ENCODE results near the gene CYB5D1.

Gene CYB5D1

GRCh38 chr17:7840875-7841274, 16.9 kb upstream of the CYB5D1 start:
- no peak for DNase-seq
- peak overlapping the region; percentile 60; the same call in 1 of the 2 replicates for H3K9ac ChIP-seq (ENCODE audit: low read depth, low read length)
- H2AFZ ChIP-seq (ENCODE audit: low read depth, low read length) = no peak overlapping the region
- no peak for TF ChIP-seq EZH2 (IDR thresholded peaks at IDR 0.05; ENCODE audit: borderline replicate concordance, low read depth, low read length, severe bottlenecking)
- TF ChIP-seq CTCF (IDR thresholded peaks at IDR 0.05; ENCODE audit: borderline replicate concordance, extremely low read depth, low read length, poor library complexity, severe bottlenecking) = no peak
- H3K4me3 ChIP-seq (ENCODE audit: low read depth in 1 of 2, low read length in 2 of 2) = peak overlapping the region in 1 of 2 experiments; percentile 91; a peak in 2 of 4 replicates
- no peaks in the 10 kb centered on the region for H3K9me3 ChIP-seq (ENCODE audit: insufficient read depth, low read length, severe bottlenecking)
- H3K4me1 ChIP-seq (ENCODE audit: insufficient read depth, low read length) = peaks cover 82% of the 10 kb centered on the region
- no peak for ATAC-seq (ENCODE audit: insufficient read depth, low read depth)
- peak overlapping the region; percentile 95 for H3K4me2 ChIP-seq (ENCODE audit: insufficient read depth, low read length)
- peaks cover 5% of the 10 kb centered on the region; the same call in 1 of the 2 replicates for H3K36me3 ChIP-seq (ENCODE audit: insufficient read depth, low read length)
- no peaks in the 10 kb centered on the region; the same call in 1 of the 2 replicates for H3K79me2 ChIP-seq (ENCODE audit: insufficient read depth, low read length)
- peaks cover 33% of the 10 kb centered on the region for H4K20me1 ChIP-seq (ENCODE audit: insufficient read depth, low read length)
- no peak overlapping the region for H3K27ac ChIP-seq (ENCODE audit: low read length)
- peaks cover 49% of the 10 kb centered on the region for H3K27me3 ChIP-seq (ENCODE audit: insufficient read depth, low read length, poor library complexity)

GRCh38 chr17:7841396-7841914, 16.3 kb upstream of the CYB5D1 start:
- peak; percentile 63 for DNase-seq
- H3K4me1 ChIP-seq (ENCODE audit: insufficient read depth, low read length) = peaks cover 77% of the 10 kb centered on the region
- no peak for TF ChIP-seq CTCF (IDR thresholded peaks at IDR 0.05; ENCODE audit: borderline replicate concordance, extremely low read depth, low read length, poor library complexity, severe bottlenecking)
- TF ChIP-seq EZH2 (IDR thresholded peaks at IDR 0.05; ENCODE audit: borderline replicate concordance, low read depth, low read length, severe bottlenecking) = no peak
- H3K9ac ChIP-seq (ENCODE audit: low read depth, low read length) = peak overlapping the region; percentile 60
- peaks cover 7% of the 10 kb centered on the region; the same call in 1 of the 2 replicates for H3K36me3 ChIP-seq (ENCODE audit: insufficient read depth, low read length)
- no peaks in the 10 kb centered on the region; the same call in 1 of the 2 replicates for H3K79me2 ChIP-seq (ENCODE audit: insufficient read depth, low read length)
- ATAC-seq (ENCODE audit: insufficient read depth, low read depth) = peak; percentile 12
- H2AFZ ChIP-seq (ENCODE audit: low read depth, low read length) = peak overlapping the region; percentile 76
- H3K4me3 ChIP-seq (ENCODE audit: low read depth in 1 of 2, low read length in 2 of 2) = peak overlapping the region; percentile 81 to 91; a peak in 3 of 4 replicates
- H3K9me3 ChIP-seq (ENCODE audit: insufficient read depth, low read length, severe bottlenecking) = no peaks in the 10 kb centered on the region
- H4K20me1 ChIP-seq (ENCODE audit: insufficient read depth, low read length) = peaks cover 31% of the 10 kb centered on the region
- H3K27me3 ChIP-seq (ENCODE audit: insufficient read depth, low read length, poor library complexity) = peaks cover 45% of the 10 kb centered on the region
- H3K27ac ChIP-seq (ENCODE audit: low read length) = peak overlapping the region; percentile 73; the same call in 1 of the 2 replicates
- peak overlapping the region; percentile 95 for H3K4me2 ChIP-seq (ENCODE audit: insufficient read depth, low read length)

GRCh38 chr17:7841915-7842379, 15.9 kb upstream of the CYB5D1 start:
- peaks cover 72% of the 10 kb centered on the region for H3K4me1 ChIP-seq (ENCODE audit: insufficient read depth, low read length)
- DNase-seq = peak; percentile 88

More at GRCh38 chr17:7841915-7842379, 15.9 kb upstream of the CYB5D1 start:
- peak; percentile 57 for TF ChIP-seq EZH2 (IDR thresholded peaks at IDR 0.05; ENCODE audit: borderline replicate concordance, low read depth, low read length, severe bottlenecking)
- no peak for TF ChIP-seq CTCF (IDR thresholded peaks at IDR 0.05; ENCODE audit: borderline replicate concordance, extremely low read depth, low read length, poor library complexity, severe bottlenecking)
- Histone ChIP-seq H3K36me3 (ENCODE audit: insufficient read depth, low read length) (peaks cover 12% of the 10 kb centered on the region; the same call in 1 of the 2 replicates), H3K9ac (ENCODE audit: low read depth, low read length) (peak overlapping the region; percentile 60), H3K79me2 (ENCODE audit: insufficient read depth, low read length) (no peaks in the 10 kb centered on the region; the same call in 1 of the 2 replicates), H3K4me2 (ENCODE audit: insufficient read depth, low read length) (peak overlapping the region; percentile 95), H3K27me3 (ENCODE audit: insufficient read depth, low read length, poor library complexity) (peaks cover 40% of the 10 kb centered on the region), H3K9me3 (ENCODE audit: insufficient read depth, low read length, severe bottlenecking) (no peaks in the 10 kb centered on the region), H3K27ac (ENCODE audit: low read length) (peak overlapping the region; percentile 74), H3K4me3 (ENCODE audit: low read depth in 1 of 2, low read length in 2 of 2) (peak overlapping the region; percentile 81 to 91), H4K20me1 (ENCODE audit: insufficient read depth, low read length) (peaks cover 31% of the 10 kb centered on the region), H2AFZ (ENCODE audit: low read depth, low read length) (peak overlapping the region; percentile 76)
- ATAC-seq (ENCODE audit: insufficient read depth, low read depth) = peak; percentile 42

All from DND-41 (cell line).